Transverse colon (tissue), 4 donors: ENCODE measurements around the gene SP6. TPM values are rescaled to one million over a fixed set of nuclear protein-coding genes. Genes with fewer than 3 reads are reported as not detected.
A peak's percentile ranks its signal among the peaks of the same experiment; 100 is the strongest.

Experiments used
- DNase-seq: peaks from one replicate; pipeline ENCODE4 v3.0.0-alpha.2; 2019
- H3K27ac ChIP-seq, 4 donors: fragments of 200-600 bp; sonication (generic); 2 replicates each; pipeline ENCODE4 v1.5.1; 2016 to 2018; ENCODE audit warnings: inconsistent platforms in 4 of 4
- H3K27me3 ChIP-seq: fragments of 200-600 bp; sonication (generic); 2 replicates; pipeline ENCODE4 v1.5.1; 2017; ENCODE audit warnings: inconsistent platforms
- H3K36me3 ChIP-seq, 4 donors: fragments of 200-600 bp; sonication (generic); 2 replicates each; pipeline ENCODE4 v1.5.1; 2017 to 2019; ENCODE audit warnings: inconsistent platforms in 4 of 4
- H3K4me1 ChIP-seq, 4 donors: fragments of 200-600 bp; sonication (generic); 2 replicates each; pipeline ENCODE4 v1.5.1; 2017 to 2020; ENCODE audit warnings: inconsistent platforms in 4 of 4
- H3K4me3 ChIP-seq, 4 donors: fragments of 200-600 bp; sonication (generic); 1 replicate in 1 of 4; 2 replicates in 3 of 4; pipeline versions ENCODE4 v1.5.1 to v1.6.1; 2017 to 2019; ENCODE audit warnings: inconsistent platforms in 4 of 4
- H3K9me3 ChIP-seq, 2 donors: fragments of 200-600 bp; sonication (generic); 2 replicates each; pipeline ENCODE4 v1.5.1; 2017 to 2019; ENCODE audit warnings: inconsistent platforms in 2 of 2
- CTCF ChIP-seq, 5 experiments: fragments of 200-600 bp in 3 of 5; fragments of 450-650 bp in 2 of 5; sonication (generic) in 3 of 5; IDR thresholded peaks; 1 replicate in 2 of 5; 2 replicates in 3 of 5; pipeline ENCODE4 v1.5.1; 2016 to 2017; ENCODE audit warnings: antibody characterized with exemption in 5 of 5, inconsistent platforms in 3 of 5, mild to moderate bottlenecking in 2 of 5, moderate library complexity in 1 of 5
- EP300 ChIP-seq: sonication (generic); formaldehyde crosslinking; IDR thresholded peaks from one replicate; pipeline ENCODE4 v1.6.1; 2017; ENCODE audit warnings: antibody characterized with exemption, low read depth
- POLR2A ChIP-seq: fragments of 450-650 bp; IDR thresholded peaks from one replicate; pipeline ENCODE4 v1.6.1; 2016; ENCODE audit warnings: antibody characterized with exemption, mild to moderate bottlenecking, moderate library complexity
- POLR2AphosphoS5 ChIP-seq, 3 donors: sonication (generic); formaldehyde crosslinking; IDR thresholded peaks; one replicate each; pipeline ENCODE4 v1.6.1; 2016; ENCODE audit warnings: antibody characterized with exemption in 3 of 3
- WGBS, 2 donors: methylation state at CpG; one replicate each; pipeline ENCODE4 v1.1.5; 2018; ENCODE audit warnings: low coverage in 1 of 2; 5-methylcytosine and 5-hydroxymethylcytosine counted together
- in situ Hi-C, 4 donors: fragments of 200-750 bp; cut with MboI; loops; one replicate each; pipeline versions ENCODE4 v1.15.0 to v1.15.1; 2017; ENCODE audit warnings: low sequenced_read_pairs in 3 of 4, low pct_ligation_motif_present in 1 of 4, low pct_unique_long_range_greater_than_20kb in 1 of 4
- intact Hi-C: fragments of 100-400 bp; cut with DNase I; formaldehyde crosslinking; loops from one replicate; pipeline ENCODE4 v1.15.1; 2023; ENCODE audit warnings: low total_unique reads
- total RNA-seq, 4 donors: library from RNA; depleted of rRNA; stranded (reverse); fragments of >200 nt; gene quantifications; one replicate each; pipeline ENCODE4 v1.1.0, GENCODE V29; 2016

SP6 gene
- total RNA-seq, 4 donors from 2014 or later, result 0.40 to 5.9 (median 4.9) TPM

DNA sequence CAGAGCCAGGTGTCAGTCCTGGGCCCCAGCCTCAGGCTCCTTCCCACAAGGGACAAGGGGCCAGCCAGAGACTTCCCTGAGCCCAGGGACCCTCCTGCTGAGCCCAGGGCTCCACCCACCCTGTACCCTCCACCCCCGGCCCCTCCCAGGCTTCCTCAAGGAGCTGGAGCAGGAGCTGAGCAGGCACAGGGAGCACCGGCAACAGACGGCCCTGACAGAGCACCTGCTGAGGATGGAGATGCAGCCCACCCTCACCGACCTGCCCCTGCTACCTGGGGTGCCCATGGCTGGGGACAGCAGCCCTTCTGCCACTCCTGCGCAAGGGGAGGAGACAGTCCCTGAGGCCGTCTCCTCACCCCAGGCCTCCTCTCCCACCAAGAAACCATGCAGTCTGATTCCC is 14.4 kb downstream of the SP6 start:
- H3K27me3 ChIP-seq, result no peaks in the 10 kb centered on the region
- no peaks in the 10 kb centered on the region for H3K9me3 ChIP-seq
- no peak for DNase-seq
- peaks cover 12 to 23% (median 20%) of the 10 kb centered on the region in 4 donors for H3K4me1 ChIP-seq
- intact Hi-C loops, result no loop called here
- H3K4me3 ChIP-seq, result no peak overlapping the region
- in situ Hi-C loops, result loop anchor here in 1 of 4 donors (25.0 kb wide), 1 partner anchor 126 kb away; the partner anchor contains the start of genes CDK5RAP3 and PRR15L
- H3K27ac ChIP-seq, result no peak overlapping the region
- H3K36me3 ChIP-seq, result no peaks in the 10 kb centered on the region
- TF ChIP-seq POLR2AphosphoS5 (IDR thresholded peaks at IDR 0.05), result no peak
- no peak for TF ChIP-seq POLR2A
- no peak for TF ChIP-seq EP300
- TF ChIP-seq CTCF (IDR thresholded peaks at IDR 0.05), result no peak
- WGBS, 2 donors, result 81% methylated on average over 6 of the region's 6 CpGs; no CpG with 5 or more reads in 1 of the 2 donors

DNA sequence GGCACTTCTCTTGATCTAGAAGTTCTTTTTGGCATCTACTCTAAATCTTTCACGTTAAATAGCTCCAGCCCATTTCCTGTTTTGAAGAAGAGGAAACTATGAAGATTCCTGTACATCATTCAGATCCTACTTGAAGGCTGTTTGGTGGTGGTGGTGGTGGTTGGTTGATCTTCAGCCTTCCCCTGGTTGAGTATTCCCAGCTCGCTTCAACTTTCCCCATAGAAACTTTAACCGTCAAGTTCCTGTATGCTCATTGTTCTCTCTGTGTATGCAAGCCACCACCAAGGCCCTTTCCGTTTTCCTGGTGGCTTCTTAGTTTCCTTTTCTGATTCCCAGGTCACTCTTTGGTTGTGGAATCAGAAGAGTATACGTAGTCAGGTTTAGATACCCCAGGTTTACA is 16.2 kb downstream of the SP6 start:
- no peak for DNase-seq
- in situ Hi-C loops, result loop anchor here in 1 of 4 donors (25.0 kb wide), 1 partner anchor 128 kb away; the partner anchor contains the start of genes CDK5RAP3 and PRR15L
- no peak for TF ChIP-seq POLR2A
- no peak for TF ChIP-seq EP300
- no peak for TF ChIP-seq CTCF (IDR thresholded peaks at IDR 0.05)
- TF ChIP-seq POLR2AphosphoS5 (IDR thresholded peaks at IDR 0.05), result no peak
- Histone ChIP-seq H3K4me1 (peaks cover 16 to 23% (median 19%) of the 10 kb centered on the region in 4 donors), H3K27me3 (no peaks in the 10 kb centered on the region), H3K9me3 (no peaks in the 10 kb centered on the region), H3K4me3 (no peak overlapping the region), H3K36me3 (no peaks in the 10 kb centered on the region), H3K27ac (no peak overlapping the region)
- WGBS, 2 donors, result 62% methylated on average over 5 of the region's 5 CpGs
- intact Hi-C loops, result no loop called here

DNA sequence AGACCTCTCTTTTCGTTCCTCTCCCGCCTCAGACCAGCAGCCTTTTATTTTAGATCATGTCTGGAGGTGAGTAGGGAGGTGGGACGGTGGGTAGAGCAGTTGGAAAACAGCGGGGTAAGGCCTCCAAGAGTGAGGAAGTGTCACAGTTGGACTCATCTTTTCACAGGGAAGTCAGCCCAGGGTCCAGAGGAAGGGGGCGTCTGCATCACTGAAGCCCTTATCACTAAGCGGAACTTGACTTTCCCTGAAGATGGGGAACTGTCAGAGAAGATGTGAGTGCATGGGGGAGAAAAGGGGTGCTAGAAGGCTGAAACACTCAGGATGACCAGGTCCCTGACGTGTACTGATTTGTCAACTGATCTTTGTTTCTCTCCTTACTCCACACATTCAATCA is 19.0 kb downstream of the SP6 start:
- DNase-seq, result peak; percentile 8
- TF ChIP-seq POLR2AphosphoS5 (IDR thresholded peaks at IDR 0.05) (no peak), POLR2A (no peak), EP300 (no peak), CTCF (IDR thresholded peaks at IDR 0.05) (no peak)
- H3K27ac ChIP-seq, result peak overlapping the region; percentile 85 to 90 (median 88)

GRCh38 chr17:47831003-47831933 is 19.7 kb downstream of the SP6 start, which contains the start of the genes LRRC46 and MRPL10:
Gene LRRC46 (plus strand): TSS chr17:47831670. CDS start chr17:47831990, 320 bp downstream.
Gene MRPL10 (minus strand): TSS chr17:47831541. CDS start chr17:47831511, 30 bp downstream.
- Histone ChIP-seq H3K9me3 (no peaks in the 10 kb centered on the region), H3K4me3 (peak within 1 kb of the TSS; percentile 65 to 92 (median 84)), H3K27ac (peak within 1 kb of the TSS; percentile 85 to 90 (median 88)), H3K27me3 (no peaks in the 10 kb centered on the region), H3K4me1 (peaks cover 17 to 24% (median 19%) of the 10 kb centered on the region in 4 donors), H3K36me3 (peaks cover 0 to 21% (median 6%) of the 10 kb centered on the region in 4 donors)
- intact Hi-C loops (no loop called here), in situ Hi-C loops (loop anchor here in 1 of 4 donors (25.0 kb wide), 1 partner anchor 131 kb away; the partner anchor contains the start of genes CDK5RAP3 and PRR15L)
- DNase-seq, result peak; percentile 95
- 0 to 1% methylated on average over 13 to 42 of the region's 42 CpGs for WGBS, 2 donors
- TF ChIP-seq POLR2AphosphoS5 (IDR thresholded peaks at IDR 0.05) (peak; percentile 94 to 98 (median 97)), EP300 (no peak), POLR2A (peak; percentile 90), CTCF (IDR thresholded peaks at IDR 0.05) (peak in 4 of 5 experiments; percentile 15 to 47 (median 24))

More for the DNA sequence above, 19.0 kb downstream of the SP6 start:
- Histone ChIP-seq H3K4me3 (peak overlapping the region in 3 of 4 donors; percentile 65 to 92 (median 84)), H3K4me1 (peaks cover 17 to 24% (median 19%) of the 10 kb centered on the region in 4 donors), H3K36me3 (peaks cover 0 to 14% (median 3%) of the 10 kb centered on the region in 4 donors), H3K9me3 (no peaks in the 10 kb centered on the region), H3K27me3 (no peaks in the 10 kb centered on the region)
- in situ Hi-C loops, result loop anchor here in 1 of 4 donors (25.0 kb wide), 1 partner anchor 130 kb away; the partner anchor contains the start of genes CDK5RAP3 and PRR15L
- WGBS, 2 donors, result 0 to 21% methylated on average over 2 to 7 of the region's 7 CpGs
- intact Hi-C loops, result no loop called here
